Hepatic stellate cell (primary cell): ENCODE measurements around the gene TMEM14C.

Experiments used
- DNase-seq: peaks from one replicate; pipeline ENCODE4 v3.0.0; 2011; ENCODE audit warnings: low spot score

The TMEM14C gene

GRCh38 chr6:10759884-10760329 lies 37.0 kb downstream of the TMEM14C start:
- no peak for DNase-seq

GRCh38 chr6:10763006-10763405 lies 40.1 kb downstream of the TMEM14C start:
- DNase-seq = no peak

GRCh38 chr6:10769419-10769818 lies 46.5 kb downstream of the TMEM14C start:
- DNase-seq = no peak

- no peak for DNase-seq
These were observed 48.6 kb downstream of the TMEM14C start for GRCh38 chr6:10771371-10771894.

- no peak for DNase-seq
These were observed 55.4 kb downstream of the TMEM14C start for GRCh38 chr6:10778230-10778629.

GRCh38 chr6:10779076-10779475 lies 56.2 kb downstream of the TMEM14C start:
- DNase-seq = no peak
